SK-N-SH (cell line): ENCODE measurements around the gene FMNL1. TPM values are rescaled to one million over a fixed set of nuclear protein-coding genes. Genes with fewer than 3 reads are reported as not detected.

Experiments
- CTCF ChIA-PET: fragments of 300-600, 350-600 bp; formaldehyde crosslinking; extraction: SDS; loops from one replicate; lab custom pipeline; 2021; lab: Yijun Ruan, JAX
- POLR2A ChIA-PET: fragments of 350-600 bp; sonication (Branson Sonifier 250); formaldehyde crosslinking; extraction: SDS; loops from one replicate; lab custom pipeline; 2020; ENCODE audit warnings: antibody characterized with exemption, inconsistent platforms; lab: Yijun Ruan, JAX
- DNase-seq: peaks from one replicate; pipeline ENCODE4 v3.0.0; 2012
- H2AFZ ChIP-seq: fragments of 200-600 bp; sonication (generic); 2 replicates; pipeline ENCODE4 v1.8.1; 2016; ENCODE audit warnings: antibody characterized with exemption, mild to moderate bottlenecking, low read depth
- H3F3A ChIP-seq: fragments of 200-600 bp; sonication (generic); replicated peaks from 2 replicates; pipeline ENCODE3; 2016; ENCODE audit warnings: antibody characterized with exemption, mild to moderate bottlenecking; ENCODE audit not compliant: insufficient read depth
- H3K27ac ChIP-seq, 2 experiments: fragments of 200-500 bp in 1 of 2; fragments of 200-600 bp in 1 of 2; sonication (Bioruptor generic) in 1 of 2; sonication (generic), shearing (Covaris generic) in 1 of 2; 2 replicates each; pipeline versions ENCODE4 v1.5.1 to v1.6.1; 2014 to 2016; ENCODE audit warnings: low read depth in 2 of 2, inconsistent platforms in 1 of 2, low read length in 1 of 2, mild to moderate bottlenecking in 1 of 2, mixed read lengths in 1 of 2
- H3K27me3 ChIP-seq: fragments of 200-600 bp; sonication (generic), shearing (Covaris generic); 2 replicates; pipeline ENCODE4 v1.6.1; 2016; ENCODE audit warnings: mixed run types; ENCODE audit not compliant: insufficient read depth
- H3K36me3 ChIP-seq, 2 experiments: fragments of 200-500 bp in 1 of 2; fragments of 200-600 bp in 1 of 2; sonication (Bioruptor generic) in 1 of 2; sonication (generic) in 1 of 2; replicated peaks in 1 of 2; 2 replicates each; pipeline versions ENCODE3 to v1.5.1; 2014 to 2016; ENCODE audit warnings: low read length in 1 of 2, mild to moderate bottlenecking in 1 of 2; ENCODE audit not compliant: insufficient read depth in 2 of 2, control insufficient read depth in 1 of 2
- H3K4me1 ChIP-seq, 2 experiments: fragments of 200-500 bp in 1 of 2; fragments of 200-600 bp in 1 of 2; sonication (Bioruptor generic) in 1 of 2; sonication (generic), shearing (Covaris generic) in 1 of 2; 2 replicates each; pipeline versions ENCODE4 v1.5.1 to v1.6.1; 2014 to 2016; ENCODE audit warnings: low read depth in 1 of 2, low read length in 1 of 2, mixed run types in 1 of 2; ENCODE audit not compliant: insufficient read depth in 2 of 2, control insufficient read depth in 1 of 2
- H3K4me2 ChIP-seq: fragments of 200-600 bp; sonication (generic), shearing (Covaris generic); 2 replicates; pipeline ENCODE4 v1.6.1; 2017; ENCODE audit warnings: mixed run types
- H3K4me3 ChIP-seq, 2 experiments: fragments of 200-500 bp in 1 of 2; fragments of 200-600 bp in 1 of 2; sonication (Bioruptor generic) in 1 of 2; sonication (generic), shearing (Covaris generic) in 1 of 2; 2 replicates each; pipeline versions ENCODE4 v1.5.1 to v1.8.1; 2014 to 2016; ENCODE audit warnings: low read depth in 2 of 2, inconsistent platforms in 1 of 2, low read length in 1 of 2, mild to moderate bottlenecking in 1 of 2, mixed read lengths in 1 of 2, moderate library complexity in 1 of 2
- H3K79me2 ChIP-seq: fragments of 200-600 bp; sonication (generic); 2 replicates; pipeline ENCODE4 v1.8.1; 2017; ENCODE audit warnings: mild to moderate bottlenecking; ENCODE audit not compliant: insufficient read depth
- H3K9ac ChIP-seq: fragments of 200-600 bp; sonication (generic); 2 replicates; pipeline ENCODE4 v1.6.1; 2017; ENCODE audit warnings: mixed run types
- H3K9me2 ChIP-seq: fragments of 200-600 bp; sonication (generic); 2 replicates; pipeline ENCODE4 v1.6.1; 2017; ENCODE audit warnings: mixed run types
- H3K9me3 ChIP-seq: fragments of 200-600 bp; sonication (generic); 2 replicates; pipeline ENCODE4 v1.6.1; 2017; ENCODE audit warnings: mixed run types, mild to moderate bottlenecking, moderate library complexity
- H4K20me1 ChIP-seq: fragments of 200-600 bp; sonication (generic); 2 replicates; pipeline ENCODE4 v1.6.1; 2017; ENCODE audit warnings: mild to moderate bottlenecking, mixed run types; ENCODE audit not compliant: insufficient read depth
- CHD2 ChIP-seq: fragments of 150-350 bp; IDR thresholded peaks from 2 replicates; pipeline ENCODE4 v1.6.1; 2018; ENCODE audit warnings: low read length; ENCODE audit not compliant: partially characterized antibody
- CTCF ChIP-seq: fragments of 200-600 bp; sonication (generic); IDR thresholded peaks from 2 replicates; pipeline ENCODE4 v1.6.1; 2017; ENCODE audit warnings: antibody characterized with exemption, mild to moderate bottlenecking, moderate library complexity
- ELF1 ChIP-seq: IDR thresholded peaks from 2 replicates; pipeline ENCODE4 v1.4.0; 2012
- EP300 ChIP-seq, 2 experiments: IDR thresholded peaks; 2 replicates each; pipeline versions ENCODE4 v1.4.0 to v1.6.1; 2012; ENCODE audit warnings: borderline replicate concordance in 1 of 2, low read depth in 1 of 2, low read length in 1 of 2
- FOSL2 ChIP-seq: IDR thresholded peaks from 2 replicates; pipeline ENCODE4 v1.4.0; 2012; ENCODE audit warnings: low read depth, mild to moderate bottlenecking, moderate library complexity, borderline replicate concordance
- FOXJ3 ChIP-seq: sonication (generic); formaldehyde crosslinking; IDR thresholded peaks from 2 replicates; pipeline ENCODE4 v1.5.1; 2020; ENCODE audit warnings: mild to moderate bottlenecking, missing genetic modification reagents
- FOXM1 ChIP-seq: IDR thresholded peaks from 2 replicates; pipeline ENCODE4 v1.4.0; 2012; ENCODE audit warnings: low read depth, mild to moderate bottlenecking
- GATA2 ChIP-seq: sonication (generic); formaldehyde crosslinking; IDR thresholded peaks from 2 replicates; pipeline ENCODE4 v1.5.0; 2020; ENCODE audit warnings: mild to moderate bottlenecking, missing genetic modification reagents
- NFIC ChIP-seq: IDR thresholded peaks from 2 replicates; pipeline ENCODE4 v1.4.0; 2012; ENCODE audit warnings: borderline replicate concordance
- NRF1 ChIP-seq: IDR thresholded peaks from 2 replicates; pipeline ENCODE4 v1.6.1; 2012; ENCODE audit warnings: low read depth, mild to moderate bottlenecking, low read length
- POLR2AphosphoS5 ChIP-seq: IDR thresholded peaks from 2 replicates; pipeline ENCODE4 v1.6.1; 2012; ENCODE audit warnings: low read depth, low read length
- RCOR1 ChIP-seq: fragments of 150-350 bp; IDR thresholded peaks from 2 replicates; pipeline ENCODE4 v1.6.1; 2017; ENCODE audit warnings: antibody characterized with exemption, low read length
- RFX5 ChIP-seq: IDR thresholded peaks from 2 replicates; pipeline ENCODE4 v1.6.1; 2012; ENCODE audit warnings: mild to moderate bottlenecking, improper control_type of control experiment, low read length
- RXRA ChIP-seq: IDR thresholded peaks from 2 replicates; pipeline ENCODE4 v1.4.0; 2012; ENCODE audit warnings: low read depth, mild to moderate bottlenecking, borderline replicate concordance
- SIN3A ChIP-seq: IDR thresholded peaks from 2 replicates; pipeline ENCODE4 v1.6.1; 2012; ENCODE audit warnings: low read depth, mild to moderate bottlenecking, low read length, moderate library complexity, borderline replicate concordance
- SMC3 ChIP-seq: IDR thresholded peaks from 2 replicates; pipeline ENCODE4 v1.6.1; 2012; ENCODE audit warnings: low read depth, low read length, improper control_type of control experiment
- TCF12 ChIP-seq: IDR thresholded peaks from 2 replicates; pipeline ENCODE4 v1.4.0; 2012
- TEAD4 ChIP-seq: IDR thresholded peaks from 2 replicates; pipeline ENCODE4 v1.4.0; 2012; ENCODE audit warnings: mild to moderate bottlenecking, borderline replicate concordance; ENCODE audit not compliant: insufficient read depth
- YY1 ChIP-seq: IDR thresholded peaks from 2 replicates; pipeline ENCODE4 v1.4.0; 2012; ENCODE audit warnings: low read depth, mild to moderate bottlenecking
- WGBS: methylation state at CpG from one replicate; pipeline ENCODE4 v1.1.6; 2017; ENCODE audit warnings: low lambda C conversion rate; 5-methylcytosine and 5-hydroxymethylcytosine counted together
- polyA plus RNA-seq, 3 experiments: library from polyadenylated mRNA; depleted of rRNA; stranded (reverse); fragments of >200 nt; gene quantifications; 2 replicates each; pipeline ENCODE4 v1.2.3, GENCODE V29; 2012
- TF ChIP-seq, protein P1 (sequence below): IDR thresholded peaks from 2 replicates; pipeline ENCODE4 v1.4.0; 2012; ENCODE audit warnings: low read depth, borderline replicate concordance
- TF ChIP-seq, protein P2 (sequence below): IDR thresholded peaks from 2 replicates; pipeline ENCODE4 v1.4.0; 2012; ENCODE audit warnings: low read depth, borderline replicate concordance
- TF ChIP-seq, protein P3 (sequence below): fragments of 150-350 bp; IDR thresholded peaks from 2 replicates; pipeline ENCODE4 v1.6.1; 2016; ENCODE audit warnings: mild to moderate bottlenecking, low read depth, low read length
- TF ChIP-seq, protein P4 (sequence below): IDR thresholded peaks from 2 replicates; pipeline ENCODE4 v1.6.1; 2012; ENCODE audit warnings: mild to moderate bottlenecking, low read depth, low read length, moderate library complexity

Gene FMNL1
- polyA plus RNA-seq, 1 of the 3 experiments (the other 2 are of a cell fraction), result 2.8 TPM

DNA sequence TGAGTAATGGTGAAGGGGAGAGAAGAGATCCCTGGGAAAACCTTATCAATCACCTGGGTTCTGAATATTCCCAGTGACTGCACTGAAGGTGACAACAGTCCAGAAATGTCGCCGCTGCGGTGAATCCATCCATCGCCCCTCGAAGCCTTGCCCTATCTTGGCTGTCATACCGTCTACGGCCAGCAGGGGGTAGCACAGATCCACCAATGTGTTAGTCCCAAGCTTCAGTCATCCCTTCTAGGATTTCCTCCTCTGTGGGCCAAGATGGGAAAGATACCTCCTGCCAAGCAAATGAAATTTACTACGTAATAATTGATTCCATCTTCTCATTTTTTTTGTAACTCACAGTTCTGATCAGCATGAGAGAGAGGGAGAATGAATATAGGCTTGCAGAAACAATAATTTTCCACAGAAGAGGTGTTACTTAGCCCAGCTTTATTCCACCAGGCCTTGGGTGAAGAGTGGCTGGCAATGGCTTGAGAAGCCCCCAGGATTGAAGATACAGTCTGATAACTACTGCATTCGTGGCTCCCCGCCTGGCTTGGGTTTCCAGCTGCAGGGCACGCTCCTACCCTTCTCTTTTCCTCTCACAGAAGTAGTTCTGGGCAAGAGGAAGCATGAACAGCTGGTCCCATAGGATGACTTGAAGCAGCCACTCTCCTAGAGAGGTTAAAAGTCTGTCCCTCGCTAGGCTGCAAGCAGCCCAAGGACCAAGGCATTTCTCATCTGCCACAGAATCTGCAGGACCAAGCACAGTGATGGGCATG lies 2.6 kb upstream of the FMNL1 start:
- H3K27ac ChIP-seq, result no peak overlapping the region
- H2AFZ ChIP-seq, result no peak overlapping the region
- H3K36me3 ChIP-seq, result no peaks in the 10 kb centered on the region
- no peaks in the 10 kb centered on the region for H3K79me2 ChIP-seq
- no peak overlapping the region for H3K9ac ChIP-seq
- peaks cover 12% of the 10 kb centered on the region for H3F3A ChIP-seq
- H3K4me1 ChIP-seq, result peaks cover 0 to 24% of the 10 kb centered on the region in 2 experiments; a peak in 1 of 4 replicates
- DNase-seq, result peak; percentile 86
- H3K9me3 ChIP-seq, result no peaks in the 10 kb centered on the region
- ChIA-PET POLR2A (interaction anchor here (0.6 to 1.4 kb wide), 4 partner anchors 13 to 98 kb away, joined by 3 to 9 read pairs (median 4); partner anchors contain the start of genes HEXIM1 and MAP3K14), CTCF (interaction anchor here (0.5 to 16.2 kb wide), 56 partner anchors 12 to 1048 kb away, joined by 3 to 260 read pairs (median 4); partner anchors contain the start of genes ACBD4, ASB16, HEXIM1 and MAP3K14)
- peak overlapping the region in 1 of 2 experiments; percentile 28; a peak in 1 of 4 replicates for H3K4me3 ChIP-seq
- WGBS, result 20% methylated on average over 12 of the region's 12 CpGs
- no peaks in the 10 kb centered on the region for H3K27me3 ChIP-seq
- no peaks in the 10 kb centered on the region for H4K20me1 ChIP-seq
- H3K9me2 ChIP-seq, result no peaks in the 10 kb centered on the region
- no peak overlapping the region for H3K4me2 ChIP-seq
- TF ChIP-seq FOSL2, result no peak
- TF ChIP-seq FOXM1, result no peak
- TF ChIP-seq CHD2, result no peak
- no peak for TF ChIP-seq RCOR1
- TF ChIP-seq, protein P1, sequence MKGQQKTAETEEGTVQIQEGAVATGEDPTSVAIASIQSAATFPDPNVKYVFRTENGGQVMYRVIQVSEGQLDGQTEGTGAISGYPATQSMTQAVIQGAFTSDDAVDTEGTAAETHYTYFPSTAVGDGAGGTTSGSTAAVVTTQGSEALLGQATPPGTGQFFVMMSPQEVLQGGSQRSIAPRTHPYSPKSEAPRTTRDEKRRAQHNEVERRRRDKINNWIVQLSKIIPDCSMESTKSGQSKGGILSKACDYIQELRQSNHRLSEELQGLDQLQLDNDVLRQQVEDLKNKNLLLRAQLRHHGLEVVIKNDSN, result no peak
- TF ChIP-seq, protein P2, sequence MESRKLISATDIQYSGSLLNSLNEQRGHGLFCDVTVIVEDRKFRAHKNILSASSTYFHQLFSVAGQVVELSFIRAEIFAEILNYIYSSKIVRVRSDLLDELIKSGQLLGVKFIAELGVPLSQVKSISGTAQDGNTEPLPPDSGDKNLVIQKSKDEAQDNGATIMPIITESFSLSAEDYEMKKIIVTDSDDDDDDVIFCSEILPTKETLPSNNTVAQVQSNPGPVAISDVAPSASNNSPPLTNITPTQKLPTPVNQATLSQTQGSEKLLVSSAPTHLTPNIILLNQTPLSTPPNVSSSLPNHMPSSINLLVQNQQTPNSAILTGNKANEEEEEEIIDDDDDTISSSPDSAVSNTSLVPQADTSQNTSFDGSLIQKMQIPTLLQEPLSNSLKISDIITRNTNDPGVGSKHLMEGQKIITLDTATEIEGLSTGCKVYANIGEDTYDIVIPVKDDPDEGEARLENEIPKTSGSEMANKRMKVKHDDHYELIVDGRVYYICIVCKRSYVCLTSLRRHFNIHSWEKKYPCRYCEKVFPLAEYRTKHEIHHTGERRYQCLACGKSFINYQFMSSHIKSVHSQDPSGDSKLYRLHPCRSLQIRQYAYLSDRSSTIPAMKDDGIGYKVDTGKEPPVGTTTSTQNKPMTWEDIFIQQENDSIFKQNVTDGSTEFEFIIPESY, result no peak
- TF ChIP-seq ELF1, result no peak
- peak; percentile 92 for TF ChIP-seq SMC3
- TF ChIP-seq SIN3A, result no peak
- TF ChIP-seq CTCF, result peak; percentile 93
- TF ChIP-seq TCF12, result peak; percentile 23; the same call in 1 of the 2 replicates
- TF ChIP-seq NFIC, result no peak
- no peak for TF ChIP-seq FOXJ3 (CRISPR knock-in tag)
- no peak for TF ChIP-seq TEAD4
- TF ChIP-seq EP300 (IDR thresholded peaks at IDR 0.05; ENCODE audit: borderline replicate concordance in 1 of 2, low read depth in 1 of 2, low read length in 1 of 2), result no peak; a peak in 1 of 4 replicates
- TF ChIP-seq NRF1, result no peak
- TF ChIP-seq YY1, result no peak
- TF ChIP-seq RFX5, result 0 out of 2 replicates have a peak, but pooled peaks have one; percentile 48
- peak; percentile 81 for TF ChIP-seq GATA2 (CRISPR knock-in tag)
- no peak for TF ChIP-seq POLR2AphosphoS5
- TF ChIP-seq, protein P3, sequence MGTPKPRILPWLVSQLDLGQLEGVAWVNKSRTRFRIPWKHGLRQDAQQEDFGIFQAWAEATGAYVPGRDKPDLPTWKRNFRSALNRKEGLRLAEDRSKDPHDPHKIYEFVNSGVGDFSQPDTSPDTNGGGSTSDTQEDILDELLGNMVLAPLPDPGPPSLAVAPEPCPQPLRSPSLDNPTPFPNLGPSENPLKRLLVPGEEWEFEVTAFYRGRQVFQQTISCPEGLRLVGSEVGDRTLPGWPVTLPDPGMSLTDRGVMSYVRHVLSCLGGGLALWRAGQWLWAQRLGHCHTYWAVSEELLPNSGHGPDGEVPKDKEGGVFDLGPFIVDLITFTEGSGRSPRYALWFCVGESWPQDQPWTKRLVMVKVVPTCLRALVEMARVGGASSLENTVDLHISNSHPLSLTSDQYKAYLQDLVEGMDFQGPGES, result no peak
- no peak for TF ChIP-seq RXRA
- TF ChIP-seq, protein P4, sequence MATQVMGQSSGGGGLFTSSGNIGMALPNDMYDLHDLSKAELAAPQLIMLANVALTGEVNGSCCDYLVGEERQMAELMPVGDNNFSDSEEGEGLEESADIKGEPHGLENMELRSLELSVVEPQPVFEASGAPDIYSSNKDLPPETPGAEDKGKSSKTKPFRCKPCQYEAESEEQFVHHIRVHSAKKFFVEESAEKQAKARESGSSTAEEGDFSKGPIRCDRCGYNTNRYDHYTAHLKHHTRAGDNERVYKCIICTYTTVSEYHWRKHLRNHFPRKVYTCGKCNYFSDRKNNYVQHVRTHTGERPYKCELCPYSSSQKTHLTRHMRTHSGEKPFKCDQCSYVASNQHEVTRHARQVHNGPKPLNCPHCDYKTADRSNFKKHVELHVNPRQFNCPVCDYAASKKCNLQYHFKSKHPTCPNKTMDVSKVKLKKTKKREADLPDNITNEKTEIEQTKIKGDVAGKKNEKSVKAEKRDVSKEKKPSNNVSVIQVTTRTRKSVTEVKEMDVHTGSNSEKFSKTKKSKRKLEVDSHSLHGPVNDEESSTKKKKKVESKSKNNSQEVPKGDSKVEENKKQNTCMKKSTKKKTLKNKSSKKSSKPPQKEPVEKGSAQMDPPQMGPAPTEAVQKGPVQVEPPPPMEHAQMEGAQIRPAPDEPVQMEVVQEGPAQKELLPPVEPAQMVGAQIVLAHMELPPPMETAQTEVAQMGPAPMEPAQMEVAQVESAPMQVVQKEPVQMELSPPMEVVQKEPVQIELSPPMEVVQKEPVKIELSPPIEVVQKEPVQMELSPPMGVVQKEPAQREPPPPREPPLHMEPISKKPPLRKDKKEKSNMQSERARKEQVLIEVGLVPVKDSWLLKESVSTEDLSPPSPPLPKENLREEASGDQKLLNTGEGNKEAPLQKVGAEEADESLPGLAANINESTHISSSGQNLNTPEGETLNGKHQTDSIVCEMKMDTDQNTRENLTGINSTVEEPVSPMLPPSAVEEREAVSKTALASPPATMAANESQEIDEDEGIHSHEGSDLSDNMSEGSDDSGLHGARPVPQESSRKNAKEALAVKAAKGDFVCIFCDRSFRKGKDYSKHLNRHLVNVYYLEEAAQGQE, result no peak
